Hematopoietic multipotent progenitor cell (in vitro differentiated cells): Measurements from ENCODE around the gene FOXD4L3. TPM values are rescaled to one million over a fixed set of nuclear protein-coding genes. Genes with fewer than 3 reads are reported as not detected.
"Not testable (repeated sequence)": the region's sequence is repeated elsewhere in the genome, so short reads cannot be mapped to it uniquely, and the experiment has no call there.

Experiments used
- DNase-seq, 3 donors: peaks; one replicate each; pipeline ENCODE4 v3.0.0-alpha.2; 2011 to 2015; ENCODE audit warnings: low read depth in 2 of 3, low spot score in 2 of 3
- total RNA-seq: library from RNA; depleted of rRNA; stranded (reverse); fragments of >200 nt; gene quantifications from one replicate; pipeline ENCODE4 v1.2.3, GENCODE V29; 2012

The FOXD4L3 gene
- total RNA-seq, 1 donor = under 0.01 TPM

GRCh38 chr9:68343242-68343641, 40.6 kb downstream of the FOXD4L3 start:
- not testable (repeated sequence) for DNase-seq

GRCh38 chr9:68343992-68344391, 41.3 kb downstream of the FOXD4L3 start:
- not testable (repeated sequence) for DNase-seq

GRCh38 chr9:68351689-68352088, 49.0 kb downstream of the FOXD4L3 start:
- DNase-seq = not testable (repeated sequence)

Other genes with a start within 250 kb of the FOXD4L3 start
- 8.6 TPM for gene ZNG1C, start 60.9 kb upstream of the FOXD4L3 start, total RNA-seq
- gene PGM5, start 53.7 kb downstream of the FOXD4L3 start, total RNA-seq = 14.8 TPM
- not detected for gene TMEM252, start 238.0 kb downstream of the FOXD4L3 start, total RNA-seq